WTC11 (cell line): ENCODE measurements around the gene CCDC117.

Experiments
- CBFB ChIP-seq: sonication (generic); formaldehyde crosslinking; IDR thresholded peaks from 2 replicates; pipeline ENCODE4 v1.8.1; 2022; ENCODE audit warnings: mild to moderate bottlenecking, low read depth, missing genetic modification reagents
- CREB1 ChIP-seq: sonication (generic); formaldehyde crosslinking; IDR thresholded peaks from 2 replicates; pipeline ENCODE4 v1.8.0; 2023; ENCODE audit warnings: mild to moderate bottlenecking, missing genetic modification reagents
- CTCF ChIP-seq: fragments of 200-600 bp; IDR thresholded peaks from 2 replicates; pipeline ENCODE4 v1.8.0; 2022; ENCODE audit warnings: antibody characterized with exemption
- ELF4 ChIP-seq: sonication (generic); formaldehyde crosslinking; IDR thresholded peaks from 2 replicates; pipeline ENCODE4 v1.8.1; 2022; ENCODE audit warnings: low read depth, mild to moderate bottlenecking, moderate library complexity, missing genetic modification reagents
- ERG ChIP-seq: fragments of 250-450 bp; sonication (Bioruptor Pico); IDR thresholded peaks from 2 replicates; pipeline ENCODE4 v1.8.0; 2021; ENCODE audit warnings: mild to moderate bottlenecking
- FOXJ3 ChIP-seq: sonication (generic); formaldehyde crosslinking; IDR thresholded peaks from 2 replicates; pipeline ENCODE4 v1.9.0; 2021; ENCODE audit warnings: missing genetic modification reagents, mild to moderate bottlenecking, borderline replicate concordance
- NFYB ChIP-seq: sonication (generic); formaldehyde crosslinking; conservative IDR thresholded peaks from 2 replicates; pipeline ENCODE4 v1.8.0; 2022; ENCODE audit warnings: low read depth, missing genetic modification reagents
- TEAD1 ChIP-seq: sonication (generic); formaldehyde crosslinking; IDR thresholded peaks from 2 replicates; pipeline ENCODE4 v1.8.0; 2022; ENCODE audit warnings: mild to moderate bottlenecking, missing genetic modification reagents
- TEAD4 ChIP-seq: sonication (generic); formaldehyde crosslinking; IDR thresholded peaks from 2 replicates; pipeline ENCODE4 v1.8.0; 2022; ENCODE audit warnings: mild to moderate bottlenecking, missing genetic modification reagents
- ZBTB21 ChIP-seq: sonication (generic); formaldehyde crosslinking; IDR thresholded peaks from 2 replicates; pipeline ENCODE4 v1.8.1; 2023; ENCODE audit warnings: mild to moderate bottlenecking, missing genetic modification reagents, borderline replicate concordance
- ZNF138 ChIP-seq: sonication (generic); formaldehyde crosslinking; conservative IDR thresholded peaks from 2 replicates; pipeline ENCODE4 v1.8.1; 2022; ENCODE audit warnings: mild to moderate bottlenecking, moderate library complexity, missing genetic modification reagents
- TF ChIP-seq, protein P1 (sequence below): sonication (generic); formaldehyde crosslinking; IDR thresholded peaks from 2 replicates; pipeline ENCODE4 v1.8.0; 2023; ENCODE audit warnings: missing genetic modification reagents
- TF ChIP-seq, protein P2 (sequence below): sonication (generic); formaldehyde crosslinking; IDR thresholded peaks from 2 replicates; pipeline ENCODE4 v1.8.1; 2022; ENCODE audit warnings: mild to moderate bottlenecking, moderate library complexity, missing genetic modification reagents
- TF ChIP-seq, protein P3 (sequence below): sonication (generic); formaldehyde crosslinking; IDR thresholded peaks from 2 replicates; pipeline ENCODE4 v1.8.1; 2023; ENCODE audit warnings: mild to moderate bottlenecking, missing genetic modification reagents, moderate library complexity

- no peak for TF ChIP-seq TEAD4 (CRISPR knock-in tag)
- no peak for TF ChIP-seq CTCF
- TF ChIP-seq ZNF138 = no peak
- TF ChIP-seq FOXJ3 (CRISPR knock-in tag) = no peak
- TF ChIP-seq ERG (CRISPR knock-in tag) = no peak
- TF ChIP-seq ELF4 (CRISPR knock-in tag) = no peak
- TF ChIP-seq ZBTB21 (CRISPR knock-in tag) = no peak
- TF ChIP-seq, protein P1, sequence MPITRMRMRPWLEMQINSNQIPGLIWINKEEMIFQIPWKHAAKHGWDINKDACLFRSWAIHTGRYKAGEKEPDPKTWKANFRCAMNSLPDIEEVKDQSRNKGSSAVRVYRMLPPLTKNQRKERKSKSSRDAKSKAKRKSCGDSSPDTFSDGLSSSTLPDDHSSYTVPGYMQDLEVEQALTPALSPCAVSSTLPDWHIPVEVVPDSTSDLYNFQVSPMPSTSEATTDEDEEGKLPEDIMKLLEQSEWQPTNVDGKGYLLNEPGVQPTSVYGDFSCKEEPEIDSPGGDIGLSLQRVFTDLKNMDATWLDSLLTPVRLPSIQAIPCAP (CRISPR knock-in tag) = no peak
- TF ChIP-seq CBFB (CRISPR knock-in tag) = no peak
- TF ChIP-seq, protein P2, sequence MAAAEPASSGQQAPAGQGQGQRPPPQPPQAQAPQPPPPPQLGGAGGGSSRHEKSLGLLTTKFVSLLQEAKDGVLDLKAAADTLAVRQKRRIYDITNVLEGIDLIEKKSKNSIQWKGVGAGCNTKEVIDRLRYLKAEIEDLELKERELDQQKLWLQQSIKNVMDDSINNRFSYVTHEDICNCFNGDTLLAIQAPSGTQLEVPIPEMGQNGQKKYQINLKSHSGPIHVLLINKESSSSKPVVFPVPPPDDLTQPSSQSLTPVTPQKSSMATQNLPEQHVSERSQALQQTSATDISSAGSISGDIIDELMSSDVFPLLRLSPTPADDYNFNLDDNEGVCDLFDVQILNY = no peak
- TF ChIP-seq CREB1 (CRISPR knock-in tag) = no peak
- TF ChIP-seq, protein P3, sequence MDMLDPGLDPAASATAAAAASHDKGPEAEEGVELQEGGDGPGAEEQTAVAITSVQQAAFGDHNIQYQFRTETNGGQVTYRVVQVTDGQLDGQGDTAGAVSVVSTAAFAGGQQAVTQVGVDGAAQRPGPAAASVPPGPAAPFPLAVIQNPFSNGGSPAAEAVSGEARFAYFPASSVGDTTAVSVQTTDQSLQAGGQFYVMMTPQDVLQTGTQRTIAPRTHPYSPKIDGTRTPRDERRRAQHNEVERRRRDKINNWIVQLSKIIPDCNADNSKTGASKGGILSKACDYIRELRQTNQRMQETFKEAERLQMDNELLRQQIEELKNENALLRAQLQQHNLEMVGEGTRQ (CRISPR knock-in tag) = no peak
- no peak for TF ChIP-seq NFYB (CRISPR knock-in tag)
- TF ChIP-seq TEAD1 (CRISPR knock-in tag) = no peak
Measured at GRCh38 chr22:28795071-28795693, 22.7 kb downstream of the CCDC117 start.
